Stimulated activated naive CD4-positive, alpha-beta T cell treated with Interleukin-2 at 50 U/mL for 16 hours (primary cell): ENCODE data around the gene LSMEM2.
A peak's percentile ranks its signal among the peaks of the same experiment; 100 is the strongest.

ENCODE experiments used
- DNase-seq: peaks from one replicate; lab custom pipeline; 2025; lab: John Stamatoyannopoulos, UW

Gene LSMEM2

GRCh38 chr3:50322386-50323091, 43.7 kb downstream of the LSMEM2 start, which contains the start of gene HYAL2:
Gene HYAL2 (minus strand): TSS chr3:50322745. CDS start chr3:50320489, 2,256 bp downstream.
- DNase-seq: no peak

- no peak for DNase-seq
Measured at GRCh38 chr3:50323092-50323600, 44.3 kb downstream of the LSMEM2 start.

- no peak for DNase-seq
Measured at GRCh38 chr3:50323614-50324199, 44.8 kb downstream of the LSMEM2 start.

- peak; percentile 45 for DNase-seq
Measured at GRCh38 chr3:50324351-50325112, 45.6 kb downstream of the LSMEM2 start.

- no peak for DNase-seq
Measured at GRCh38 chr3:50325113-50325480, 46.2 kb downstream of the LSMEM2 start.

- no peak for DNase-seq
Measured at GRCh38 chr3:50325497-50326181, 46.8 kb downstream of the LSMEM2 start.

- no peak for DNase-seq
Measured at GRCh38 chr3:50326182-50326541, 47.3 kb downstream of the LSMEM2 start.

GRCh38 chr3:50327129-50327528, 48.2 kb downstream of the LSMEM2 start:
- no peak for DNase-seq

GRCh38 chr3:50327943-50328691, 49.2 kb downstream of the LSMEM2 start, which contains the start of gene TUSC2:
Gene TUSC2 (minus strand): TSS chr3:50328223. CDS start chr3:50328099, 124 bp downstream.
- peak; percentile 94 for DNase-seq

GRCh38 chr3:50330330-50330729, 51.4 kb downstream of the LSMEM2 start:
- no peak for DNase-seq

GRCh38 chr3:50331364-50331907, 52.5 kb downstream of the LSMEM2 start:
- no peak for DNase-seq

- DNase-seq: no peak
Measured at GRCh38 chr3:50333744-50334328, 54.9 kb downstream of the LSMEM2 start.

GRCh38 chr3:50334339-50335075, 55.6 kb downstream of the LSMEM2 start:
- DNase-seq: no peak

GRCh38 chr3:50336452-50337174, 57.7 kb downstream of the LSMEM2 start:
- peak; percentile 76 for DNase-seq

GRCh38 chr3:50337175-50337861, 58.4 kb downstream of the LSMEM2 start:
- peak; percentile 96 for DNase-seq
